ENCODE data around the gene TMEM212.

- no peak for TF ChIP-seq CTCF (IDR thresholded peaks at IDR 0.05)
- TF ChIP-seq POLR2A (IDR thresholded peaks at IDR 0.05) = no peak
These were observed 6.6 kb downstream of the TMEM212 start for GRCh38 chr3:171849617-171850319.
